Activated CD8-positive, alpha-beta memory T cell treated with anti-CD3 and anti-CD28 coated beads, Interleukin-2, amount 10 ng/mL, durations not matched to agents 7 days and 5 days (primary cell): Measurements from ENCODE around the gene BORCS8. TPM values are rescaled to one million over a fixed set of nuclear protein-coding genes. Genes with fewer than 3 reads are reported as not detected.

ENCODE experiments used
- ATAC-seq: fragments of 150-1000 bp; cut with Tn5 transposase; one replicate; pipeline ENCODE4 v1.10.0; 2021; ENCODE audit warnings: moderate library complexity
- CTCF ChIA-PET: fragments of 350-600 bp; sonication (Branson Sonifier 250); formaldehyde crosslinking; loops from one replicate; lab custom pipeline; 2021; ENCODE audit warnings: antibody characterized with exemption; lab: Charles Lee
- DNase-seq: peaks from one replicate; pipeline ENCODE4 v3.0.0-alpha.2; 2020
- H3K27ac Mint-ChIP-seq: one replicate; pipeline ENCODE4 v1.8.0; 2021; ENCODE audit warnings: mild to moderate bottlenecking, mixed read lengths
- H3K27me3 Mint-ChIP-seq: one replicate; pipeline ENCODE4 v1.8.0; 2021; ENCODE audit warnings: mixed read lengths
- H3K36me3 Mint-ChIP-seq: one replicate; pipeline ENCODE4 v1.8.0; 2021; ENCODE audit warnings: mild to moderate bottlenecking, mixed read lengths
- H3K4me1 Mint-ChIP-seq: one replicate; pipeline ENCODE4 v1.8.0; 2021; ENCODE audit warnings: mixed read lengths
- H3K4me3 Mint-ChIP-seq: one replicate; pipeline ENCODE4 v1.8.0; 2021; ENCODE audit warnings: mild to moderate bottlenecking, moderate library complexity, mixed read lengths
- H3K9me3 Mint-ChIP-seq: one replicate; pipeline ENCODE4 v1.8.0; 2022; ENCODE audit warnings: low read depth, mixed read lengths
- total RNA-seq, 2 experiments: library from RNA; stranded (reverse); gene quantifications; one replicate each; pipeline ENCODE4 v1.2.3, GENCODE V29; 2021

The BORCS8 gene
- total RNA-seq, 2 experiments from 2014 or later = 33.1 to 34.8 TPM

- CTCF ChIA-PET = no interaction called here
- Mint-ChIP-seq H3K4me1 (peaks cover 12% of the 10 kb centered on the region), H3K27me3 (peaks cover 44% of the 10 kb centered on the region), H3K9me3 (no peaks in the 10 kb centered on the region), H3K36me3 (no peaks in the 10 kb centered on the region), H3K27ac (no peak within 1 kb of the TSS), H3K4me3 (no peak within 1 kb of the TSS)
- no peak for ATAC-seq
- DNase-seq = no peak
Measured at GRCh38 chr19:19211499-19212420, 19.8 kb upstream of the BORCS8 start, which contains the start of gene NCAN. Gene NCAN (plus strand): TSS chr19:19211958. CDS start chr19:19216954, 4,996 bp downstream.

- CTCF ChIA-PET = interaction anchor here (0.6 to 0.7 kb wide), 2 partner anchors 33 to 883 kb away, joined by 3 to 4 read pairs; no protein-coding TSS in a partner anchor
Measured at GRCh38 chr19:19209372-19209771, 17.4 kb upstream of the BORCS8 start.

GRCh38 chr19:19207637-19208572 is 16.0 kb upstream of the BORCS8 start:
- H3K4me3 Mint-ChIP-seq = no peak overlapping the region
- H3K36me3 Mint-ChIP-seq = no peaks in the 10 kb centered on the region
- ATAC-seq (no peak), DNase-seq (no peak)
- peaks cover 19% of the 10 kb centered on the region for H3K27me3 Mint-ChIP-seq
- peaks cover 26% of the 10 kb centered on the region for H3K4me1 Mint-ChIP-seq
- no peaks in the 10 kb centered on the region for H3K9me3 Mint-ChIP-seq
- CTCF ChIA-PET = interaction anchor here (0.9 kb wide), 1 partner anchor 153 kb away, joined by 3 read pairs; no protein-coding TSS in a partner anchor
- peak overlapping the region; percentile 50 for H3K27ac Mint-ChIP-seq

More at GRCh38 chr19:19209372-19209771, 17.4 kb upstream of the BORCS8 start:
- H3K27me3 Mint-ChIP-seq = peaks cover 33% of the 10 kb centered on the region
- no peaks in the 10 kb centered on the region for H3K36me3 Mint-ChIP-seq
- H3K4me1 Mint-ChIP-seq = peaks cover 20% of the 10 kb centered on the region
- no peaks in the 10 kb centered on the region for H3K9me3 Mint-ChIP-seq
- H3K27ac Mint-ChIP-seq = no peak overlapping the region
- no peak for DNase-seq
- no peak overlapping the region for H3K4me3 Mint-ChIP-seq
- no peak for ATAC-seq

- H3K36me3 Mint-ChIP-seq = peaks cover 3% of the 10 kb centered on the region
- DNase-seq (no peak), ATAC-seq (no peak)
- no peak overlapping the region for H3K4me3 Mint-ChIP-seq
- no peaks in the 10 kb centered on the region for H3K9me3 Mint-ChIP-seq
- H3K27ac Mint-ChIP-seq = peak overlapping the region; percentile 50
- H3K27me3 Mint-ChIP-seq = peaks cover 10% of the 10 kb centered on the region
- CTCF ChIA-PET = no interaction called here
- H3K4me1 Mint-ChIP-seq = peaks cover 35% of the 10 kb centered on the region
Measured at GRCh38 chr19:19206938-19207337, 15.0 kb upstream of the BORCS8 start.

GRCh38 chr19:19205416-19206410 is 13.8 kb upstream of the BORCS8 start:
- H3K9me3 Mint-ChIP-seq = no peaks in the 10 kb centered on the region
- no peak for ATAC-seq

GRCh38 chr19:19204181-19204580 is 12.2 kb upstream of the BORCS8 start:
- H3K27me3 Mint-ChIP-seq = no peaks in the 10 kb centered on the region
- CTCF ChIA-PET = interaction anchor here (0.6 to 2.4 kb wide), 3 partner anchors 12 to 37 kb away, joined by 3 to 13 read pairs (median 3); partner anchors contain the start of genes BORCS8 and RFXANK
- peaks cover 12% of the 10 kb centered on the region for H3K36me3 Mint-ChIP-seq
- DNase-seq (no peak), ATAC-seq (no peak)
- no peaks in the 10 kb centered on the region for H3K9me3 Mint-ChIP-seq
- H3K4me1 Mint-ChIP-seq = peaks cover 39% of the 10 kb centered on the region
- peak overlapping the region; percentile 40 for H3K27ac Mint-ChIP-seq
- peak overlapping the region; percentile 46 for H3K4me3 Mint-ChIP-seq

More at GRCh38 chr19:19205416-19206410, 13.8 kb upstream of the BORCS8 start:
- H3K27ac Mint-ChIP-seq = no peak overlapping the region
- CTCF ChIA-PET = interaction anchor here (0.6 kb wide), 1 partner anchor 22 kb away, joined by 3 read pairs; no protein-coding TSS in a partner anchor
- peaks cover 39% of the 10 kb centered on the region for H3K4me1 Mint-ChIP-seq
- H3K27me3 Mint-ChIP-seq = peaks cover 3% of the 10 kb centered on the region
- H3K36me3 Mint-ChIP-seq = peaks cover 6% of the 10 kb centered on the region
- no peak overlapping the region for H3K4me3 Mint-ChIP-seq
- DNase-seq = no peak

- peaks cover 18% of the 10 kb centered on the region for H3K36me3 Mint-ChIP-seq
- no peaks in the 10 kb centered on the region for H3K27me3 Mint-ChIP-seq
- CTCF ChIA-PET = interaction anchor here (0.8 to 3.1 kb wide), 6 partner anchors 11 to 164 kb away, joined by 3 to 29 read pairs (median 8); partner anchors contain the start of genes BORCS8 and RFXANK
- no peaks in the 10 kb centered on the region for H3K9me3 Mint-ChIP-seq
- H3K27ac Mint-ChIP-seq = peak within 1 kb of the TSS; percentile 90
- H3K4me3 Mint-ChIP-seq = peak within 1 kb of the TSS; percentile 93
- ATAC-seq = peak; percentile 95
- H3K4me1 Mint-ChIP-seq = peaks cover 39% of the 10 kb centered on the region
- DNase-seq = peak; percentile 95
Measured at GRCh38 chr19:19203012-19203856, 11.3 kb upstream of the BORCS8 start, which contains the start of gene NR2C2AP. Gene NR2C2AP (minus strand): TSS chr19:19203414. CDS start chr19:19203060, 354 bp downstream.

- DNase-seq (no peak), ATAC-seq (no peak)
- Mint-ChIP-seq H3K9me3 (no peaks in the 10 kb centered on the region), H3K36me3 (peaks cover 22% of the 10 kb centered on the region), H3K4me1 (peaks cover 36% of the 10 kb centered on the region), H3K27me3 (no peaks in the 10 kb centered on the region), H3K4me3 (peak overlapping the region; percentile 93), H3K27ac (peak overlapping the region; percentile 90)
- CTCF ChIA-PET = interaction anchor here (0.8 to 3.1 kb wide), 6 partner anchors 11 to 165 kb away, joined by 3 to 29 read pairs (median 8); partner anchors contain the start of genes BORCS8 and RFXANK
Measured at GRCh38 chr19:19202707-19203011, 10.7 kb upstream of the BORCS8 start.

- Mint-ChIP-seq H3K9me3 (no peaks in the 10 kb centered on the region), H3K27ac (peak overlapping the region; percentile 90), H3K27me3 (no peaks in the 10 kb centered on the region), H3K4me3 (peak overlapping the region; percentile 93), H3K4me1 (peaks cover 29% of the 10 kb centered on the region), H3K36me3 (peaks cover 22% of the 10 kb centered on the region)
- ATAC-seq = no peak
- no peak for DNase-seq
- CTCF ChIA-PET = interaction anchor here (1.3 to 3.1 kb wide), 3 partner anchors 10 to 165 kb away, joined by 3 to 29 read pairs (median 5); partner anchors contain the start of genes BORCS8 and RFXANK
Measured at GRCh38 chr19:19201697-19202630, 10.0 kb upstream of the BORCS8 start.

- Mint-ChIP-seq H3K36me3 (peaks cover 16% of the 10 kb centered on the region), H3K27ac (peak overlapping the region; percentile 98), H3K4me1 (peaks cover 31% of the 10 kb centered on the region), H3K27me3 (no peaks in the 10 kb centered on the region), H3K4me3 (peak overlapping the region; percentile 90), H3K9me3 (no peaks in the 10 kb centered on the region)
- ATAC-seq (no peak), DNase-seq (no peak)
- CTCF ChIA-PET = no interaction called here
Measured at GRCh38 chr19:19193926-19194325, 2.0 kb upstream of the BORCS8 start.
